HEK293 (cell line): ENCODE results near the gene VWA3B.

Experiments used
- SP7 ChIP-seq: fragments of 450-650 bp; formaldehyde crosslinking; IDR thresholded peaks from 2 replicates; pipeline ENCODE4 v1.5.1; 2016; ENCODE audit warnings: missing biosample characterization, missing genetic modification characterization
- TCF7L2 ChIP-seq: IDR thresholded peaks from 2 replicates; pipeline ENCODE4 v1.6.1; 2011; ENCODE audit warnings: low read depth, mild to moderate bottlenecking, inconsistent platforms, low read length, moderate library complexity, borderline replicate concordance
- ZNF274 ChIP-seq, 2 experiments: fragments of 200-500 bp in 1 of 2; fragments of 450-650 bp in 1 of 2; sonication (Bioruptor generic) in 1 of 2; formaldehyde crosslinking in 1 of 2; IDR thresholded peaks; 2 replicates each; pipeline versions ENCODE4 v1.5.1 to v1.6.1; 2014 to 2016; ENCODE audit warnings: borderline replicate concordance in 1 of 2, inconsistent platforms in 1 of 2, low read length in 1 of 2, missing biosample characterization in 1 of 2, missing genetic modification characterization in 1 of 2
- ZNF473 ChIP-seq: fragments of 450-650 bp; formaldehyde crosslinking; IDR thresholded peaks from 2 replicates; pipeline ENCODE4 v1.5.1; 2017; ENCODE audit warnings: missing biosample characterization, missing genetic modification characterization
- ZNF629 ChIP-seq: fragments of 450-650 bp; formaldehyde crosslinking; IDR thresholded peaks from 2 replicates; pipeline ENCODE4 v1.5.1; 2017; ENCODE audit warnings: missing biosample characterization, missing genetic modification characterization
- TF ChIP-seq, protein P1 (sequence below): fragments of 450-650 bp; formaldehyde crosslinking; IDR thresholded peaks from 2 replicates; pipeline ENCODE4 v1.5.1; 2016; ENCODE audit warnings: missing biosample characterization, missing genetic modification characterization
- TF ChIP-seq, protein P2 (sequence below): fragments of 450-650 bp; formaldehyde crosslinking; optimal IDR thresholded peaks from 2 replicates; pipeline ENCODE3; 2016; ENCODE audit warnings: missing biosample characterization, mild to moderate bottlenecking, missing genetic modification characterization
- TF ChIP-seq, protein P3 (sequence below): fragments of 450-650 bp; formaldehyde crosslinking; IDR thresholded peaks from 2 replicates; pipeline ENCODE4 v1.5.1; 2016; ENCODE audit warnings: missing biosample characterization, missing genetic modification characterization

DNA sequence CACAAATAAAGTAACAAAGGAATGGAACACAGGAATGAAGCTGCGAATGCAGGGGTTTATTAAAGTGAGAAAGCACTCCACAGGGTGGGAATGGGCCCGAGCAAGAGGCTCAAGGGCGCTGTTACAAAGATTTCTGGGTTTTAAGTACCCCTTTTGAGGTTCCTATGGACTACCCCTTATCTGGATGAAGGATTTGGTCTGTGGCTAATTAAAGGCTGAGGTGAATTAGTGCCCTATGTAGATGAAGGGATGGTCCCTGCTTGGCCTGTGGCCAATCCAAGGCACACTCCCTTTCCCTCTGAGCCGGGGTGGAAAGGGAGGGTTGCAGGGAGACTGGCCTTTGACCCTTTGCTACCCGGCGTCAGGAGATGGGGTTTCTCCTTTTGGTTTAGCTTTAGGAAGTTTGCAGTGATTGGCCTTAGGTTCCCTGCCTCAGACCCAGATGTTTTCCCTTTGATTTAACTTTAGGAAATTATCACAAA, 211.8 kb downstream of the VWA3B start:
- TF ChIP-seq TCF7L2, result no peak
- TF ChIP-seq SP7 (tag by site-specific recombination), result no peak
- TF ChIP-seq, protein P1, sequence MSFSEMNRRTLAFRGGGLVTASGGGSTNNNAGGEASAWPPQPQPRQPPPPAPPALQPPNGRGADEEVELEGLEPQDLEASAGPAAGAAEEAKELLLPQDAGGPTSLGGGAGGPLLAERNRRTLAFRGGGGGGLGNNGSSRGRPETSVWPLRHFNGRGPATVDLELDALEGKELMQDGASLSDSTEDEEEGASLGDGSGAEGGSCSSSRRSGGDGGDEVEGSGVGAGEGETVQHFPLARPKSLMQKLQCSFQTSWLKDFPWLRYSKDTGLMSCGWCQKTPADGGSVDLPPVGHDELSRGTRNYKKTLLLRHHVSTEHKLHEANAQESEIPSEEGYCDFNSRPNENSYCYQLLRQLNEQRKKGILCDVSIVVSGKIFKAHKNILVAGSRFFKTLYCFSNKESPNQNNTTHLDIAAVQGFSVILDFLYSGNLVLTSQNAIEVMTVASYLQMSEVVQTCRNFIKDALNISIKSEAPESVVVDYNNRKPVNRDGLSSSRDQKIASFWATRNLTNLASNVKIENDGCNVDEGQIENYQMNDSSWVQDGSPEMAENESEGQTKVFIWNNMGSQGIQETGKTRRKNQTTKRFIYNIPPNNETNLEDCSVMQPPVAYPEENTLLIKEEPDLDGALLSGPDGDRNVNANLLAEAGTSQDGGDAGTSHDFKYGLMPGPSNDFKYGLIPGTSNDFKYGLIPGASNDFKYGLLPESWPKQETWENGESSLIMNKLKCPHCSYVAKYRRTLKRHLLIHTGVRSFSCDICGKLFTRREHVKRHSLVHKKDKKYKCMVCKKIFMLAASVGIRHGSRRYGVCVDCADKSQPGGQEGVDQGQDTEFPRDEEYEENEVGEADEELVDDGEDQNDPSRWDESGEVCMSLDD, result no peak
- TF ChIP-seq ZNF629 (tag by site-specific recombination), result no peak
- TF ChIP-seq ZNF473 (tag by site-specific recombination), result no peak
- TF ChIP-seq, protein P2, sequence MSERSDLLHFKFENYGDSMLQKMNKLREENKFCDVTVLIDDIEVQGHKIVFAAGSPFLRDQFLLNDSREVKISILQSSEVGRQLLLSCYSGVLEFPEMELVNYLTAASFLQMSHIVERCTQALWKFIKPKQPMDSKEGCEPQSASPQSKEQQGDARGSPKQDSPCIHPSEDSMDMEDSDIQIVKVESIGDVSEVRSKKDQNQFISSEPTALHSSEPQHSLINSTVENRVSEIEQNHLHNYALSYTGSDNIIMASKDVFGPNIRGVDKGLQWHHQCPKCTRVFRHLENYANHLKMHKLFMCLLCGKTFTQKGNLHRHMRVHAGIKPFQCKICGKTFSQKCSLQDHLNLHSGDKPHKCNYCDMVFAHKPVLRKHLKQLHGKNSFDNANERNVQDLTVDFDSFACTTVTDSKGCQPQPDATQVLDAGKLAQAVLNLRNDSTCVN (tag by site-specific recombination), result no peak
- TF ChIP-seq, protein P3, sequence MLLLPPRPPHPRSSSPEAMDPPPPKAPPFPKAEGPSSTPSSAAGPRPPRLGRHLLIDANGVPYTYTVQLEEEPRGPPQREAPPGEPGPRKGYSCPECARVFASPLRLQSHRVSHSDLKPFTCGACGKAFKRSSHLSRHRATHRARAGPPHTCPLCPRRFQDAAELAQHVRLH (tag by site-specific recombination), result no peak
- TF ChIP-seq ZNF274 (IDR thresholded peaks at IDR 0.05; ENCODE audit: low read length), result no peak
- no peak for TF ChIP-seq ZNF274 (tag by site-specific recombination; IDR thresholded peaks at IDR 0.05; ENCODE audit: borderline replicate concordance)
